HepG2 (cell line): ENCODE measurements around the gene UCK2. TPM values are rescaled to one million over a fixed set of nuclear protein-coding genes. Genes with fewer than 3 reads are reported as not detected.

Source experiments
- BHLHE40 ChIP-seq: IDR thresholded peaks from 2 replicates; pipeline ENCODE4 v1.6.1; 2011; ENCODE audit warnings: low read length, improper control_type of control experiment
- CBX2 ChIP-seq, 2 experiments: fragments of 200-600 bp in 1 of 2; sonication (generic); formaldehyde crosslinking in 1 of 2; IDR thresholded peaks; 2 replicates each; pipeline versions ENCODE4 v1.7.0 to v1.8.1; 2018 to 2022; ENCODE audit warnings: low read depth in 2 of 2, low read length in 1 of 2, mild to moderate bottlenecking in 1 of 2, missing genetic modification reagents in 1 of 2
- FIP1L1 ChIP-seq: fragments of 200-400 bp; formaldehyde crosslinking; IDR thresholded peaks from 2 replicates; pipeline ENCODE4 v1.6.1; 2018; ENCODE audit warnings: low read depth, mild to moderate bottlenecking, low read length, moderate library complexity, borderline replicate concordance; ENCODE audit not compliant: insufficient read depth
- FOXO4 ChIP-seq: sonication (generic); formaldehyde crosslinking; conservative IDR thresholded peaks from 2 replicates; pipeline ENCODE4 v1.8.1; 2023; ENCODE audit warnings: missing genetic modification reagents
- HNF4G ChIP-seq, 2 experiments: sonication (generic) in 1 of 2; formaldehyde crosslinking in 1 of 2; IDR thresholded peaks; 2 replicates each; pipeline versions ENCODE4 v1.4.0 to v1.6.1; 2011 to 2020; ENCODE audit warnings: borderline replicate concordance in 2 of 2, low read depth in 2 of 2, mild to moderate bottlenecking in 2 of 2, low read length in 1 of 2, missing genetic modification reagents in 1 of 2, moderate library complexity in 1 of 2
- ISL2 ChIP-seq: sonication (generic); formaldehyde crosslinking; IDR thresholded peaks from 2 replicates; pipeline ENCODE4 v1.5.0; 2020; ENCODE audit warnings: missing genetic modification reagents
- MIXL1 ChIP-seq: IDR thresholded peaks from 2 replicates; pipeline ENCODE4 v1.6.1; 2016
- MTA3 ChIP-seq: sonication (generic); formaldehyde crosslinking; IDR thresholded peaks from 2 replicates; pipeline ENCODE4 v1.4.0; 2020; ENCODE audit warnings: missing genetic modification reagents
- NPAS2 ChIP-seq: sonication (generic); formaldehyde crosslinking; IDR thresholded peaks from 2 replicates; pipeline ENCODE4 v1.8.0; 2022; ENCODE audit warnings: mild to moderate bottlenecking, missing genetic modification reagents, borderline replicate concordance
- SMARCE1 ChIP-seq: fragments of 450-650 bp; IDR thresholded peaks from 2 replicates; pipeline ENCODE4 v1.6.1; 2017; ENCODE audit warnings: borderline replicate concordance
- SOX5 ChIP-seq: IDR thresholded peaks from 2 replicates; pipeline ENCODE4 v1.6.1; 2016; ENCODE audit warnings: borderline replicate concordance
- TBX3 ChIP-seq: fragments of 450-650 bp; IDR thresholded peaks from 2 replicates; pipeline ENCODE4 v1.6.1; 2017; ENCODE audit warnings: antibody characterized with exemption, mild to moderate bottlenecking, inconsistent platforms, borderline replicate concordance
- ZNF326 ChIP-seq: sonication (generic); formaldehyde crosslinking; IDR thresholded peaks from 2 replicates; pipeline ENCODE4 v1.4.0; 2020; ENCODE audit warnings: missing genetic modification reagents, borderline replicate concordance
- ZNF343 ChIP-seq: sonication (generic); formaldehyde crosslinking; IDR thresholded peaks from 2 replicates; pipeline ENCODE4 v1.4.0; 2020; ENCODE audit warnings: mild to moderate bottlenecking, missing genetic modification reagents
- ZNF460 ChIP-seq: sonication (generic); formaldehyde crosslinking; IDR thresholded peaks from 2 replicates; pipeline ENCODE4 v1.5.1; 2020; ENCODE audit warnings: missing genetic modification reagents, mild to moderate bottlenecking, borderline replicate concordance
- ZNF614 ChIP-seq: IDR thresholded peaks from 2 replicates; pipeline ENCODE4 v1.6.1; 2018; ENCODE audit warnings: missing biosample characterization, missing genetic modification reagents, inconsistent platforms, borderline replicate concordance
- ZNF660 ChIP-seq: sonication (generic); formaldehyde crosslinking; IDR thresholded peaks from 2 replicates; pipeline ENCODE4 v1.5.1; 2020; ENCODE audit warnings: mild to moderate bottlenecking, low read depth, missing genetic modification reagents, borderline replicate concordance
- ZNF674 ChIP-seq: sonication (generic); formaldehyde crosslinking; IDR thresholded peaks from 2 replicates; pipeline ENCODE4 v1.5.0; 2020; ENCODE audit warnings: low read depth, mild to moderate bottlenecking, missing genetic modification reagents
- polyA plus RNA-seq, 8 experiments: library from polyadenylated mRNA; depleted of rRNA in 3 of 8; stranded (reverse) in 7 of 8; unstranded in 1 of 8; fragments of >200 nt; fragmentation: Illumina TruSeq in 4 of 8; extraction: Trizol in 4 of 8; gene quantifications; 2 replicates each; pipeline versions ENCODE4 v1.2.1 to v1.2.3, GENCODE V29; 2011 to 2016; ENCODE audit warnings: low read depth in 4 of 8, missing spikeins in 1 of 8, mixed read lengths in 1 of 8; ENCODE audit not compliant: insufficient read depth in 1 of 8
- total RNA-seq, 5 experiments: library from RNA; depleted of rRNA; stranded (reverse); fragments of >200 nt; fragmentation: Illumina TruSeq; extraction: Trizol; gene quantifications; 2 replicates each; pipeline ENCODE4 v1.2.3, GENCODE V29; 2016; ENCODE audit warnings: low read depth in 1 of 5
- TF ChIP-seq, protein P1 (sequence below): sonication (generic); formaldehyde crosslinking; IDR thresholded peaks from 2 replicates; pipeline ENCODE4 v1.4.0; 2020; ENCODE audit warnings: missing genetic modification reagents
- TF ChIP-seq, protein P2 (sequence below), 2 experiments: sonication (generic) in 1 of 2; formaldehyde crosslinking in 1 of 2; IDR thresholded peaks; 2 replicates each; pipeline versions ENCODE4 v1.4.0 to v1.6.1; 2018 to 2020; ENCODE audit warnings: missing genetic modification reagents in 2 of 2, borderline replicate concordance in 1 of 2, low read depth in 1 of 2, mild to moderate bottlenecking in 1 of 2, missing biosample characterization in 1 of 2

The UCK2 gene
- total and polyA plus RNA-seq, 2 of the 13 experiments (the other 11 are each of a cell fraction or from before 2014, with no cell fraction given): 64.3 to 78.0 TPM

- TF ChIP-seq NPAS2 (CRISPR knock-in tag): no peak
- no peak for TF ChIP-seq ZNF326 (CRISPR knock-in tag)
- TF ChIP-seq ZNF343 (CRISPR knock-in tag): no peak
- TF ChIP-seq ZNF660: no peak
- no peak for TF ChIP-seq BHLHE40
- no peak for TF ChIP-seq FIP1L1
- TF ChIP-seq, protein P1, sequence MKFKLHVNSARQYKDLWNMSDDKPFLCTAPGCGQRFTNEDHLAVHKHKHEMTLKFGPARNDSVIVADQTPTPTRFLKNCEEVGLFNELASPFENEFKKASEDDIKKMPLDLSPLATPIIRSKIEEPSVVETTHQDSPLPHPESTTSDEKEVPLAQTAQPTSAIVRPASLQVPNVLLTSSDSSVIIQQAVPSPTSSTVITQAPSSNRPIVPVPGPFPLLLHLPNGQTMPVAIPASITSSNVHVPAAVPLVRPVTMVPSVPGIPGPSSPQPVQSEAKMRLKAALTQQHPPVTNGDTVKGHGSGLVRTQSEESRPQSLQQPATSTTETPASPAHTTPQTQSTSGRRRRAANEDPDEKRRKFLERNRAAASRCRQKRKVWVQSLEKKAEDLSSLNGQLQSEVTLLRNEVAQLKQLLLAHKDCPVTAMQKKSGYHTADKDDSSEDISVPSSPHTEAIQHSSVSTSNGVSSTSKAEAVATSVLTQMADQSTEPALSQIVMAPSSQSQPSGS: 0 out of 2 replicates have a peak, but pooled peaks have one; percentile 17
- no peak for TF ChIP-seq ZNF674 (CRISPR knock-in tag)
- peak; percentile 69; the same call in 1 of the 2 replicates for TF ChIP-seq ISL2
- TF ChIP-seq MTA3 (CRISPR knock-in tag): no peak
- TF ChIP-seq TBX3: peak; percentile 49; the same call in 1 of the 2 replicates
- no peak for TF ChIP-seq SMARCE1
- TF ChIP-seq, protein P2, sequence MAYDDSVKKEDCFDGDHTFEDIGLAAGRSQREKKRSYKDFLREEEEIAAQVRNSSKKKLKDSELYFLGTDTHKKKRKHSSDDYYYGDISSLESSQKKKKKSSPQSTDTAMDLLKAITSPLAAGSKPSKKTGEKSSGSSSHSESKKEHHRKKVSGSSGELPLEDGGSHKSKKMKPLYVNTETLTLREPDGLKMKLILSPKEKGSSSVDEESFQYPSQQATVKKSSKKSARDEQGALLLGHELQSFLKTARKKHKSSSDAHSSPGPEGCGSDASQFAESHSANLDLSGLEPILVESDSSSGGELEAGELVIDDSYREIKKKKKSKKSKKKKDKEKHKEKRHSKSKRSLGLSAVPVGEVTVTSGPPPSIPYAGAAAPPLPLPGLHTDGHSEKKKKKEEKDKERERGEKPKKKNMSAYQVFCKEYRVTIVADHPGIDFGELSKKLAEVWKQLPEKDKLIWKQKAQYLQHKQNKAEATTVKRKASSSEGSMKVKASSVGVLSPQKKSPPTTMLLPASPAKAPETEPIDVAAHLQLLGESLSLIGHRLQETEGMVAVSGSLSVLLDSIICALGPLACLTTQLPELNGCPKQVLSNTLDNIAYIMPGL (CRISPR knock-in tag; IDR thresholded peaks at IDR 0.05; ENCODE audit: borderline replicate concordance in 1 of 2, low read depth in 1 of 2): no peak
- peak; percentile 83; the same call in 1 of the 2 replicates for TF ChIP-seq MIXL1 (CRISPR knock-in tag)
- TF ChIP-seq CBX2 (IDR thresholded peaks at IDR 0.05; ENCODE audit: low read depth, low read length): no peak
- no peak for TF ChIP-seq CBX2 (CRISPR knock-in tag; IDR thresholded peaks at IDR 0.05; ENCODE audit: low read depth)
- peak; percentile 67 for TF ChIP-seq HNF4G (IDR thresholded peaks at IDR 0.05; ENCODE audit: borderline replicate concordance, low read depth, low read length)
- TF ChIP-seq HNF4G (CRISPR knock-in tag; IDR thresholded peaks at IDR 0.05; ENCODE audit: borderline replicate concordance, low read depth): peak; percentile 49; the same call in 1 of the 2 replicates
- 0 out of 2 replicates have a peak, but pooled peaks have one; percentile 33 for TF ChIP-seq ZNF614 (CRISPR knock-in tag)
- 0 out of 2 replicates have a peak, but pooled peaks have one; percentile 24 for TF ChIP-seq SOX5
- no peak for TF ChIP-seq FOXO4 (CRISPR knock-in tag)
- TF ChIP-seq ZNF460 (CRISPR knock-in tag): peak; percentile 42; the same call in 1 of the 2 replicates
Observed at GRCh38 chr1:165904948-165905347, 77.5 kb downstream of the UCK2 start (continued).
